Measurements from ENCODE around the gene C10orf105.

DNA sequence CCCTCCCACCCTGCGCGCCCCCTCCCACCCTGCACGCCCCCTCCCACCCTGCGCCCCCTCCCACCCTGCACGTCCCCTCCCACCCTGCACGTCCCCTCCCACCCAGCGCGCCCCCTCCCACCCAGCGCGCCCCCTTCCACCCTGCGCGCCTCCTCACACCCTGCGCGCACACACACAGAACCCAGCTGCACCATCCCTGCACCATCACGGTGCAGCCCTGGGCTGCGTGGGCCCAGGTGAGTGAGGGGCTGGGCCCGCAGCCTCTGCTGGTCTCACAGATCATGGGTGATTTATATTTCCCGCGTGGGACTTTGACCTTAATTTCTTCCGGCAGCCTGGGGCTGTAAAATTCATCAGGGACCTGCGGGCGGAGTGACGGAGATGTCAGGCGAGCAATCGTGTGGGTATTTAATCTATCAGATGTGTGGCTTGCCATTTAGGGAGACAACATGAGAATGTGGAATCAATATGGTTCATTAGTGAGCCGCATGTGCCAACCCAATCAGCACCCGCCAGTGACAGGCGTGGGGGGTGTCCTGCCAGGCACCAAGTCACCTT, 57.7 kb downstream of the C10orf105 start:
- TF ChIP-seq, protein P1, sequence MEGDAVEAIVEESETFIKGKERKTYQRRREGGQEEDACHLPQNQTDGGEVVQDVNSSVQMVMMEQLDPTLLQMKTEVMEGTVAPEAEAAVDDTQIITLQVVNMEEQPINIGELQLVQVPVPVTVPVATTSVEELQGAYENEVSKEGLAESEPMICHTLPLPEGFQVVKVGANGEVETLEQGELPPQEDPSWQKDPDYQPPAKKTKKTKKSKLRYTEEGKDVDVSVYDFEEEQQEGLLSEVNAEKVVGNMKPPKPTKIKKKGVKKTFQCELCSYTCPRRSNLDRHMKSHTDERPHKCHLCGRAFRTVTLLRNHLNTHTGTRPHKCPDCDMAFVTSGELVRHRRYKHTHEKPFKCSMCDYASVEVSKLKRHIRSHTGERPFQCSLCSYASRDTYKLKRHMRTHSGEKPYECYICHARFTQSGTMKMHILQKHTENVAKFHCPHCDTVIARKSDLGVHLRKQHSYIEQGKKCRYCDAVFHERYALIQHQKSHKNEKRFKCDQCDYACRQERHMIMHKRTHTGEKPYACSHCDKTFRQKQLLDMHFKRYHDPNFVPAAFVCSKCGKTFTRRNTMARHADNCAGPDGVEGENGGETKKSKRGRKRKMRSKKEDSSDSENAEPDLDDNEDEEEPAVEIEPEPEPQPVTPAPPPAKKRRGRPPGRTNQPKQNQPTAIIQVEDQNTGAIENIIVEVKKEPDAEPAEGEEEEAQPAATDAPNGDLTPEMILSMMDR (conservative IDR thresholded peaks at IDR 0.05; ENCODE audit: low read depth, low read length): no peak
- no peak for TF ChIP-seq EZH2 (IDR thresholded peaks at IDR 0.05; ENCODE audit: low read length, unreplicated experiment)
- no peak for TF ChIP-seq EZH2phosphoT487 (IDR thresholded peaks at IDR 0.05; ENCODE audit: borderline replicate concordance, low read length)

All from PC-3 (cell line).